Endothelial cell of umbilical vein (primary cell): ENCODE results near the gene SCO2. TPM values are rescaled to one million over a fixed set of nuclear protein-coding genes. Genes with fewer than 3 reads are reported as not detected.

Experiments
- BruUV-seq: library from RNA; stranded (reverse); fragments of 400-500 nt; replicated peaks from 2 replicates; lab custom pipeline; 2021; lab: Mats Ljungman, UMichigan
- CTCF ChIA-PET: fragments of 300-600, 350-600 bp; sonication (Branson Sonifier 250); formaldehyde crosslinking; loops from one replicate; lab custom pipeline; 2021; ENCODE audit warnings: antibody characterized with exemption, inconsistent platforms; lab: Charles Lee
- POLR2A ChIA-PET: fragments of 300-600, 350-600 bp; sonication (Branson Sonifier 250); formaldehyde crosslinking; loops from one replicate; lab custom pipeline; 2021; ENCODE audit warnings: antibody characterized with exemption, inconsistent platforms; lab: Charles Lee
- DNase-seq: peaks from one replicate; pipeline ENCODE4 v3.0.0-alpha.2; 2011; ENCODE audit warnings: low read depth, low spot score
- FAIRE-seq: peaks from 2 replicates; lab custom pipeline; 2011; peaks lifted over from hg19 to GRCh38; lab: Jason Lieb, UNC
- H2AFZ ChIP-seq: 2 replicates; pipeline ENCODE4 v1.6.0; 2012; ENCODE audit warnings: low read depth, low read length, control low read depth, inconsistent platforms
- H3K27ac ChIP-seq: 2 replicates; pipeline ENCODE4 v1.5.1; 2011; ENCODE audit warnings: low read depth, mild to moderate bottlenecking, control low read depth, low read length, moderate library complexity; ENCODE audit not compliant: insufficient read depth
- H3K27me3 ChIP-seq, 2 experiments: 2 replicates each; pipeline versions ENCODE4 v1.6.0 to v1.6.1; 2011; ENCODE audit warnings: low read length in 2 of 2, mixed read lengths in 1 of 2; ENCODE audit not compliant: control insufficient read depth in 2 of 2, insufficient read depth in 2 of 2
- H3K36me3 ChIP-seq, 2 experiments: 2 replicates in 1 of 2; 3 replicates in 1 of 2; pipeline ENCODE4 v1.5.1; 2011; ENCODE audit warnings: low read length in 2 of 2, mild to moderate bottlenecking in 1 of 2, moderate library complexity in 1 of 2; ENCODE audit not compliant: control insufficient read depth in 2 of 2, insufficient read depth in 2 of 2; ENCODE audit errors: extremely low read depth in 1 of 2
- H3K4me1 ChIP-seq: 3 replicates; pipeline ENCODE4 v1.5.1; 2011; ENCODE audit warnings: mild to moderate bottlenecking, low read length; ENCODE audit not compliant: control insufficient read depth, insufficient read depth; ENCODE audit errors: extremely low read depth
- H3K4me2 ChIP-seq: 2 replicates; pipeline ENCODE4 v1.6.1; 2011; ENCODE audit warnings: low read length, control low read depth, mixed read lengths; ENCODE audit not compliant: insufficient read depth
- H3K4me3 ChIP-seq, 3 experiments: fragments of 200-600 bp in 1 of 3; sonication (generic), shearing (Covaris generic) in 1 of 3; replicated peaks in 1 of 3; 2 replicates each; pipeline ENCODE4 v1.5.1; 2011 to 2016; ENCODE audit warnings: control low read depth in 3 of 3, low read length in 3 of 3, mild to moderate bottlenecking in 2 of 3, inconsistent platforms in 1 of 3, low read depth in 1 of 3, moderate library complexity in 1 of 3; ENCODE audit not compliant: insufficient read depth in 1 of 3
- H3K79me2 ChIP-seq: 2 replicates; pipeline ENCODE4 v1.6.0; 2012; ENCODE audit warnings: low read length, inconsistent platforms; ENCODE audit not compliant: control insufficient read depth, insufficient read depth
- H3K9ac ChIP-seq: replicated peaks from 2 replicates; pipeline ENCODE3; 2011; ENCODE audit warnings: low read length, control low read depth; ENCODE audit not compliant: insufficient read depth; ENCODE audit errors: extremely low read depth
- H3K9me1 ChIP-seq: replicated peaks from 3 replicates; pipeline ENCODE4 v1.6.0; 2011; ENCODE audit warnings: mild to moderate bottlenecking, low read length; ENCODE audit not compliant: control insufficient read depth, insufficient read depth; ENCODE audit errors: extremely low read depth
- H3K9me3 ChIP-seq: replicated peaks from 2 replicates; pipeline ENCODE4 v1.5.1; 2012; ENCODE audit warnings: low read length, inconsistent platforms; ENCODE audit not compliant: control insufficient read depth, insufficient read depth
- H4K20me1 ChIP-seq: replicated peaks from 2 replicates; pipeline ENCODE3; 2011; ENCODE audit warnings: mild to moderate bottlenecking, low read length; ENCODE audit not compliant: control insufficient read depth, insufficient read depth; ENCODE audit errors: extremely low read depth
- CTCF ChIP-seq, 2 donors: IDR thresholded peaks; 1 replicate in 1 of 2; 2 replicates in 1 of 2; pipeline ENCODE4 v1.5.1; 2011; ENCODE audit warnings: low read length in 2 of 2, mild to moderate bottlenecking in 2 of 2, moderate library complexity in 2 of 2, control low read depth in 1 of 2, inconsistent platforms in 1 of 2, low read depth in 1 of 2; ENCODE audit not compliant: insufficient read depth in 1 of 2; ENCODE audit errors: extremely low read depth in 1 of 2
- EZH2 ChIP-seq: IDR thresholded peaks from 2 replicates; pipeline ENCODE4 v1.6.1; 2012; ENCODE audit warnings: borderline replicate concordance, low read depth, mild to moderate bottlenecking, moderate library complexity, low read length, inconsistent platforms; ENCODE audit not compliant: severe bottlenecking
- FOS ChIP-seq: IDR thresholded peaks from 2 replicates; pipeline ENCODE4 v1.6.1; 2011; ENCODE audit warnings: mild to moderate bottlenecking, low read length, moderate library complexity, borderline replicate concordance; ENCODE audit not compliant: insufficient read depth
- GATA2 ChIP-seq: IDR thresholded peaks from 2 replicates; pipeline ENCODE4 v1.7.0; 2011; ENCODE audit warnings: low read depth, mild to moderate bottlenecking, moderate library complexity, mixed read lengths, low read length; ENCODE audit not compliant: insufficient read length, insufficient read depth
- JUN ChIP-seq: IDR thresholded peaks from 2 replicates; pipeline ENCODE4 v1.6.1; 2011; ENCODE audit warnings: borderline replicate concordance, low read depth; ENCODE audit not compliant: insufficient read length, insufficient read depth
- MAX ChIP-seq: IDR thresholded peaks from 2 replicates; pipeline ENCODE4 v1.6.1; 2011; ENCODE audit not compliant: insufficient read depth, insufficient read length
- MYC ChIP-seq: IDR thresholded peaks from one replicate; pipeline ENCODE4 v1.6.1; 2011; ENCODE audit warnings: mild to moderate bottlenecking, low read depth, low read length
- POLR2A ChIP-seq: IDR thresholded peaks from 2 replicates; pipeline ENCODE4 v1.6.1; 2012; ENCODE audit warnings: low read depth, mild to moderate bottlenecking, control low read depth, low read length
- POLR2AphosphoS5 ChIP-seq: IDR thresholded peaks from 2 replicates; pipeline ENCODE4 v1.6.1; 2012; ENCODE audit warnings: low read depth, mild to moderate bottlenecking, control low read depth, low read length, moderate library complexity; ENCODE audit not compliant: insufficient read depth
- dilution Hi-C: fragments of 300-500 bp; cut with MboI; formaldehyde crosslinking; loops from one replicate; pipeline ENCODE4 v1.15.0; 2019; ENCODE audit warnings: low sequenced_read_pairs; ENCODE audit not compliant: extremely low pct_ligation_motif_present
- intact Hi-C: fragments of 100-400 bp; cut with micrococcal nuclease; formaldehyde crosslinking; loops from one replicate; pipeline ENCODE4 v1.10.0; 2022
- polyA plus RNA-seq, 4 experiments: library from polyadenylated mRNA; depleted of rRNA in 3 of 4; stranded (reverse) in 3 of 4; unstranded in 1 of 4; fragments of >200 nt; gene quantifications; 2 replicates each; pipeline versions ENCODE4 v1.2.1 to v1.2.3, GENCODE V29; 2011 to 2012; ENCODE audit warnings: missing spikeins in 1 of 4
- total RNA-seq: library from RNA; stranded (reverse); gene quantifications from 2 replicates; pipeline ENCODE4 v1.2.3, GENCODE V29; 2021

Gene SCO2
- total and polyA plus RNA-seq, 2 donors (not counting 3 experiments of a cell fraction or from before 2014, with no cell fraction given): 3.5 to 3.7 TPM

GRCh38 chr22:50572965-50573364 lies 47.6 kb upstream of the SCO2 start:
- Histone ChIP-seq H3K27ac (no peak overlapping the region), H3K4me2 (no peak overlapping the region), H3K9ac (no peak overlapping the region), H2AFZ (no peak overlapping the region), H3K9me3 (no peaks in the 10 kb centered on the region), H3K9me1 (no peaks in the 10 kb centered on the region), H3K4me1 (no peaks in the 10 kb centered on the region), H3K79me2 (no peaks in the 10 kb centered on the region), H3K4me3 (no peak overlapping the region), H3K27me3 (no peaks in the 10 kb centered on the region), H4K20me1 (no peaks in the 10 kb centered on the region), H3K36me3 (no peaks in the 10 kb centered on the region)
- CTCF ChIA-PET: interaction anchor here (2.5 kb wide), 2 partner anchors 10 to 48 kb away, joined by 7 to 12 read pairs; partner anchors contain the start of gene SYCE3
- POLR2A ChIA-PET: no interaction called here
- FAIRE-seq (no peak), DNase-seq (no peak)
- no peak for TF ChIP-seq JUN
- no peak for TF ChIP-seq EZH2
- no peak for TF ChIP-seq MAX
- TF ChIP-seq CTCF (IDR thresholded peaks at IDR 0.05; ENCODE audit: extremely low read depth in 1 of 2, insufficient read depth in 1 of 2, low read depth in 1 of 2, low read length in 2 of 2): no peak
- TF ChIP-seq POLR2AphosphoS5: no peak
- TF ChIP-seq FOS: no peak
- TF ChIP-seq POLR2A: no peak
- TF ChIP-seq MYC: no peak
- no peak for TF ChIP-seq GATA2
- dilution Hi-C loops: no loop called here
- intact Hi-C loops: no loop called here
- BruUV-seq: no TSS peak
